Measurements from ENCODE around the gene GFRAL.

DNA sequence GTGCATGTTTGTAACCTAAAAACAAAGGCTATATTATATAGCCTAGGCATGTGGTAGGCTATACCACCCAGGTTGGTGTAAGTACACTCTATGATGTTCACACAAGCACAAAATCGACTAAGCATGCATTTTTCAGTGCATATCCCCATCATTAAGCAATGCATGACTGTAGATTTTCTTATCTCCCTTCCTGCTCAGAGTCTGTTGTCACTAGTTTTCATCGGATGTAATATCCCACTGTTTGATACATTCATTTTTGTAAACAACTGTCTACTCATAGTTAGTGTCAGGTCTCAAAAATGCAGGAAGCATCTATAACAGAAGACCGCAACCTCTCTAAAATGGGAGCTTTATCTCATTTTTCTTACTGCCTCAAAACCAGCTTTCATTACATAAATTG is 70.7 kb downstream of the GFRAL start:
- TF ChIP-seq YY1 (IDR thresholded peaks at IDR 0.05; ENCODE audit: insufficient read depth, insufficient read length) (no peak), SUZ12 (IDR thresholded peaks at IDR 0.05; ENCODE audit: extremely low read depth, insufficient read depth, insufficient read length) (no peak)

All from NT2/D1 (cell line).